ENCODE data around the gene DDX54.

DDX54 gene

GRCh38 chr12:113197518-113198077 is 12.3 kb upstream of the DDX54 start:
- in situ Hi-C loops (cut with HindIII; ENCODE audit: low sequenced_read_pairs), result no loop called here

GRCh38 chr12:113196990-113197389 is 11.7 kb upstream of the DDX54 start:
- DNase-seq (ENCODE audit: low read depth), result peak; percentile 59
- peak; percentile 70 for TF ChIP-seq CTCF (IDR thresholded peaks at IDR 0.05; ENCODE audit: low read depth, low read length, missing control alignments)
- no peak overlapping the region for H3K4me3 ChIP-seq (ENCODE audit: low read depth, low read length)
- in situ Hi-C loops (cut with HindIII; ENCODE audit: low sequenced_read_pairs), result no loop called here

More at GRCh38 chr12:113197518-113198077, 12.3 kb upstream of the DDX54 start:
- no peak for DNase-seq (ENCODE audit: low read depth)
- no peak for TF ChIP-seq CTCF (IDR thresholded peaks at IDR 0.05; ENCODE audit: low read depth, low read length, missing control alignments)
- H3K4me3 ChIP-seq (ENCODE audit: low read depth, low read length), result no peak overlapping the region

GRCh38 chr12:113196582-113196981 is 11.3 kb upstream of the DDX54 start:
- no peak overlapping the region for H3K4me3 ChIP-seq (ENCODE audit: low read depth, low read length)
- DNase-seq (ENCODE audit: low read depth), result no peak
- no peak for TF ChIP-seq CTCF (IDR thresholded peaks at IDR 0.05; ENCODE audit: low read depth, low read length, missing control alignments)
- in situ Hi-C loops (cut with HindIII; ENCODE audit: low sequenced_read_pairs), result no loop called here

GRCh38 chr12:113195598-113195997 is 10.3 kb upstream of the DDX54 start:
- in situ Hi-C loops (cut with HindIII; ENCODE audit: low sequenced_read_pairs), result no loop called here
- H3K4me3 ChIP-seq (ENCODE audit: low read depth, low read length), result no peak overlapping the region
- DNase-seq (ENCODE audit: low read depth), result no peak
- TF ChIP-seq CTCF (IDR thresholded peaks at IDR 0.05; ENCODE audit: low read depth, low read length, missing control alignments), result no peak

GRCh38 chr12:113194971-113195391 is 9.7 kb upstream of the DDX54 start:
- TF ChIP-seq CTCF (IDR thresholded peaks at IDR 0.05; ENCODE audit: low read depth, low read length, missing control alignments), result no peak
- DNase-seq (ENCODE audit: low read depth), result peak; percentile 58
- in situ Hi-C loops (cut with HindIII; ENCODE audit: low sequenced_read_pairs), result no loop called here
- H3K4me3 ChIP-seq (ENCODE audit: low read depth, low read length), result no peak overlapping the region

GRCh38 chr12:113191227-113191626 is 5.9 kb upstream of the DDX54 start:
- in situ Hi-C loops (cut with HindIII; ENCODE audit: low sequenced_read_pairs), result no loop called here
- H3K4me3 ChIP-seq (ENCODE audit: low read depth, low read length), result no peak overlapping the region
- TF ChIP-seq CTCF (IDR thresholded peaks at IDR 0.05; ENCODE audit: low read depth, low read length, missing control alignments), result no peak
- no peak for DNase-seq (ENCODE audit: low read depth)

Data from astrocyte of the cerebellum (primary cell).